HTR-8/SVneo (cell line): ENCODE results near the gene PHLDB2.

Experiments
- DNase-seq: peaks from one replicate; pipeline ENCODE4 v3.0.0; 2011; ENCODE audit warnings: low spot score, mixed read lengths; ENCODE audit not compliant: insufficient read length
- FAIRE-seq: peaks from 2 replicates; lab custom pipeline; 2011; peaks lifted over from hg19 to GRCh38; lab: Jason Lieb, UNC

PHLDB2 gene

DNA sequence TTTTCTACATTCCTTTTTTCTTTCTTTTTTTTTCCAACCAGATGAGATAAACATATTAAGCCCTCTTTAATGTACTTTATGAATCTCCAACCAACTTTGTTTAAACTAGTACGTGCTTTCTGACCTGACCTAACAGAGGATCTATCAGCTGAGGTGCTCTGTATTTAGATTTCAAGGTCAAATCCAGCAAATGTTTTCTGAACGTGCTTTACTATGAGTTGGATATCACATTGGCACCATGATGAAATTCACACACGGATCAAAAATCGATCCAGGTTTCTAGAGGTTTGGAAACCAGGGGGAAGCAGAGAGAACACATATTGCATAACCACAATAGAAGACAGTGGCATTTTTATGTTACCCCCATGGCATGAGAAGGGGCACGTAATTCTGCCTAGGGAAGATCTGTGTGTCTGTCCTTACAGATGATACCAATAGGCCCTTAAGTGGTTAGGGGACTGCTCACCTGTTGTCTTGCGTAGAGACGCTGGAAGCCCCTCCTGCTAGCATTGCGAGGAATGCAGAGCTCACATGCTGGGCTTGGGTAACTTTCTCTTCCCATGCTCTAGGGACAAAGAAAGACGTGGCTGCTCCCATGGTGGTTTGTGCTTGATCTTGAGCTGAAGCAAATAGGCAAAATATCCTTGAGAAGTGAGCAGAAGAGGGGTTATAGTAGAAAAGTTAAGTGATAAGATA, 60.5 kb downstream of the PHLDB2 start:
- no peak for FAIRE-seq
- DNase-seq = no peak

DNA sequence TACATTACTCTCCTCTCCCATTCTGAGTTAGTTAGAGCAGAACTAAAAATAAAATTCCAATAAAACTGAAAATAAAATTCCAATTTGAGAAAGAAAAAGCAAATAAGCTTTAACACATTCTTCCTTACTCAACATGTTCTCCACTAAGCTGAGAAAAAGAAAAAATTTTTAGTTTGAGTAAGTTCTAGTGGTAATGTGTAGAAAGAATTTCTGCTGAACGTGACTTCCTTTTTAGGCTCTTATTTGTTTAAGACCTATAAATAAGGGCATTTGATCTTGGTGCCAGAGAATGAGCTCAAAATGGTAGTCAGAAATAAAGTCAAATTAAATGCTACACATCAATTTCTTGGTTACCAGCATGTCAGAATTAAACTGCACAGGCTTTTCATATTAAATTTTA, 62.1 kb downstream of the PHLDB2 start:
- DNase-seq (no peak), FAIRE-seq (no peak)

DNA sequence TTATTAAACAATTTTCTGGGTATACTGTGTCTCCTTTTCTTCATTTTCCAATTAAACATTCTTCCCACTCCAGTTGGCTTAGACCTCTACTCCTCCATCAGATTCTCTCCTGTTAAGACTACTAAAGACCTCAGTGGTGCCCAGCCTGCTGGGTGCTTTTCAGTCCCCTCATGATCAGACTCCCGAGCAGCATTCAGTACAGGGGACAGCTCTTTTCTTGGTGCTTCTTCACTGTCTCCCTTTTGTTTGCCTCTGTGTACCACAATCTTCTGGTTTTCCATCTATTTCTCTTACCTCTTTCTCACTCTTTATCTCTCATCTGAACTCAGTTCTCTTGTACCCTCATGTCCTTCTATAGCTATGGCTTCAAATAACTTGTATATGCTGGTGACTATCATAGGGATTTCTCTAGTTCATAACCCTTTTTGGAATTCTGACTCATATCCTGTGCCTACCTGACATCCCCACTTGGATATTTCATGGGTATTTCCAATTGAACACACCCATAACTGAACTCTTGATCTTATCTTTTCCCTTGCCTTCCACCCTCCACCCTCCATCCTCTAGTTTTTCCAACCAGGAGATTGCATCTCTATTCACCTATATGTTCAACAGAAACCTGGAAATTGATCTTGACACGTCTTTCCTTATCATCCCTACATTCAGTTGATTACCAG, 64.2 kb downstream of the PHLDB2 start:
- FAIRE-seq (no peak), DNase-seq (peak; percentile 14)

DNA sequence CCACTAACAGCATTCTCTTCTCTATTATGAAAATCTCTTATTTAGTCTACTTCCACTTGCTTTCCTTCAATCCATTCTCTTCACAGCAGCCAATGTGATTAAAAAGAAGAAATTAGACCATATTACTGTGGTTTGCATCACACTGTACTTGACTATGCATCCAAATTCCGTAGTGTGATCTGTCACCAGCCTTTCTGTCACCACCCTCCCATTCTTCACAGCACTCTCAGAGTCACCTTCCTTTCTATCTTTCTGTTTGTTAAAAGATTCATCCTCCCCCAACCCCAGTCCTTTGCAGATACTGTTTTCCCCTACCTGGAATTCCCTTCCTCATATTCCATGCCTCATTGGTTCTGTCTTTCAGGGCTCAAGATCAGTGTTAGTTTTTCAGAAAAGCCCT, 64.7 kb downstream of the PHLDB2 start:
- no peak for DNase-seq
- FAIRE-seq = no peak

DNA sequence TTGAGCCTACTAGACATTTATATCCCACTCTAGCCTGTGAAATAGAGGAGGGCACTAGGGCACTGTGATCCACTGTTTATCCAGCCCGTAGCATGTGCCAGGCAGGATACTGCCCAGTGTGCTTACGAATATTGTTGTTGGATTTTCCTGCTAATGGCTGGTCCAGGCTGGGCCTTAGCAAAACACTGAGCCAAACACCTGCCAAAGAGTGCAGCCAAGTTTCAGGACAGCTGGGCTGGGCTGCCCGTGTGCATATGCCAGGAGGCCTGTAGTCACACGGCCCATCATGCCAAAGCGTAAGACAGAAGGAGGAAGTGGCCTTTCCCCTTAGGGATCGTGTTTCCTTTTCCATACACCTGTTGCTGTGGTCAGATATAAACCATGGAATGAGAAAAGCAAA, 65.2 kb downstream of the PHLDB2 start:
- no peak for DNase-seq
- FAIRE-seq = no peak

DNA sequence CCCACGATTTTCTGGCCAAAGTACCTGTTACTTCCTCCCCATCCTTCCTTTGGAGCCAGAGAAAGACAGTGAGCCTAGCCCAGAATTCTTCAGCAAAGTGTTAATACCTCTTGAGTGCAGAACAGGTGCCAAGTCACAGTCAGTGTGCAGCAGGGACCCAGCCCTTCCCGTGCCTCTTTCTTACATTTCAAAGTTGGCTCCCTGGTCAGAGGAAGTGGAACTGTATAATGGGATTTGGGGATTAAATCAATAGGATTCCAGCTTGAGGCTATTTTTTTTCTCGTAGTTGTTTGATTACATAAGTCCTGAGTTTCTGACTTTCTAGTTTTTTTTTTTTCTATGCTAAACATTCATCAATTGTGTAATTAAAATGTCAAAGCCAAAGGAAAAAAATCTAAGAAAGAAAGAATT, 67.2 kb downstream of the PHLDB2 start:
- DNase-seq (peak; percentile 22), FAIRE-seq (no peak)

DNA sequence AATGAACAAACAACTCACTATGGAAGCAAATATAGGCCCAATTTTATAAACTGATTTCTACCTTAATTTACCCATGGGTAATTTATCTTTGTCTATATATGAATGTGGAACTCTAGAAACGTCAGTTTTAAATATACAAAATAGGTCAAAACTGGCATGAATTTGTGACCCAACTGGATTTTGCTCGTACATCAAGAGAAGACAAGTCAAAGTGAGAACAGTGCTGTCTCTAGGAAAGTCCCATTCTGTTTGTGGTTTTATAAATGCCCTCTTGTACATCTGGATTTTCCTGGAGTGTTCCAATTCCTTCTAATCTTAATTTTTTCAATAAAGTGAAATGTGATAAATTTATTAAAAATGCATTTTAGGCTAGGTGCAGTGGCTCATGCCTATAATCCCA, 69.5 kb downstream of the PHLDB2 start:
- FAIRE-seq (no peak), DNase-seq (no peak)

GRCh38 chr3:111929484-111929883, 70.4 kb downstream of the PHLDB2 start:
- FAIRE-seq = no peak

DNA sequence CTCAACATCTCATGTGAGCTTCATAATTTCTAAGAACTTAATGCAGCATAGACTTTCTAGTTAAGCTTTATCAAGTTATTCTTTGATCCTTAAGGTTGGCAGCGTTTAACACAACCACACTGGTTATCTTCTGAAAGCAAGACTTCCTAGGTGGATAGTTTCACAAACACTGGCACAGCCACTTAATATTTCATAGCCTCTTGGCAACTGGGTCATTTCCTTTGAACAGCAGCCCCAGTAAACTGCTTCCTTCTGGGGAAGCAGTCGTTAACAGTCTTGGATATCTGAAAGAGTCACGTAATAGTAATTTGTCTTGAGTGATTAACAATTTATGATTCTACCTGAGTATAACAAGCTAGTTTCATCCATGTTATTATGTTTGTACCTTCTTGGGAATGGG, 73.9 kb downstream of the PHLDB2 start:
- DNase-seq = no peak
- FAIRE-seq = no peak

More at GRCh38 chr3:111929484-111929883, 70.4 kb downstream of the PHLDB2 start:
- DNase-seq = no peak

DNA sequence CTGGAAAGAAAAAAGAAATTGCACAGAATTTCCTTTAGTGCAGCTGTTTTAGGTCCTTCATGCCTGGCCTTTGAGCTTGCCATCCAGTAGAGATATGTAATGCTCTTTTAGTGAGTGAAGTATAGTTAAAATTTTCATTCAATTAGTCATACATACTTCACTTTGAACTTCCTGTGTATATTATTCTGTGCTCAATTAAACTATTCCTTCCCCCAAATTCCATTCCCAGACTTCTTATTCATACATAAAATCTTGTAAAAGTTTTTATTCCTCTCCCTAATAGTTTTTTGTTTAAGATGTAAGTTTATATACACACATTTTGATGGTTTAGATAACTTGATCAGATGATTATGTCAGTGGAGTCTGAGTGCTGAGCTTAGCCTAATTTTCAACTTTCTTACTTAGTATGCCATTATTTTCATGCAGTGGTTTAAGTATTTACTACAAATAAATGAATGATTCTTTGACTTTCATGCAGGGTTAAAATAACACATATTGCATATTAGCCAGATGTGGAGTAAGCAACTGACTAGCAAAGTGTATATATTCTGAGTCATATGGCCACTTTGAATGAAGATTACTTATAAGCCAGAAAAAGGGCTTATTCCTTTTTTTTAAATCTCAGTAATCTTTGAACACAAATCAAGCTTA, 77.3 kb downstream of the PHLDB2 start:
- FAIRE-seq = no peak
- peak; percentile 76 for DNase-seq

- no peak for FAIRE-seq
These were observed 77.9 kb downstream of the PHLDB2 start for GRCh38 chr3:111936967-111937366.

DNA sequence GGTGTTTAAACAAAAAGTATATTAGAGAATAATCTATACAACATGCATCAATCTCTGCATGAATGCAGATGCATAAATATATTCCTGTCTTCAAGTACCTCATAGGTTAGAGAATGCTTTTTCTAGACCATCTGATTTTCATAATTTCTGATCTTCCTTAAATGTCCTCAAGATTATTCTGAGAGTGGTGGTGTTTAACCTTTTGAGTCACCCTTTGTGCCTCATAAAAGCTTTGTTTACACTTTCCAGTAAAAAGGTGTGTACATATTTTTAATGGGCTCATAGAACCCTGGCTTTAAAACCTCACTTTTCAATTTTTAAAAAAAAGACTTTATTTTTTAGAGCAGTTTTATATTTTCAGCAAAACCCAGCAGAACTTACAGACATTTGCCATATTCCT, 78.8 kb downstream of the PHLDB2 start:
- no peak for FAIRE-seq

More at GRCh38 chr3:111936967-111937366, 77.9 kb downstream of the PHLDB2 start:
- no peak for DNase-seq

DNA sequence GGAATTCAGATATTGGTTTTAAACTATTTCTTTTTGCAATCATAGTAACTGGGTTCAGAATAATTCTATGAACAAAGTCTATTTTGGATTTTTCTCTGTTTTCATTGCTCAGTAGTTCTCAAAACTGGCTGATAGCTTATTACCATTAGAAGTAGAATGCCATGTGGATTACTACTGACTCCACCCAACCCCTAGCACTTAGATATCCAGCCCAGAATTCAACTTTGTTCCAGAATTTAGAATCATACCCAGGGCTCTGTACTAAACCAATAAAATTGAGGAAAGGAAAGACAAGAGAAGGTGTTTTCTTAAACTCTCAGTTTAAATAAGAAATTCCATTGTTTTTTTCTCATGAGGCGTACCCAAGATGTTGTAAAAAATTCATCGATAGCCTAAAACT, 80.8 kb downstream of the PHLDB2 start:
- FAIRE-seq = no peak

More for the DNA sequence above, 78.8 kb downstream of the PHLDB2 start:
- no peak for DNase-seq

GRCh38 chr3:111943533-111943932, 84.5 kb downstream of the PHLDB2 start:
- no peak for DNase-seq
- no peak for FAIRE-seq

More for the DNA sequence above, 80.8 kb downstream of the PHLDB2 start:
- no peak for DNase-seq

- DNase-seq (no peak), FAIRE-seq (no peak)
These were observed 85.3 kb downstream of the PHLDB2 start for GRCh38 chr3:111944372-111944771.

- FAIRE-seq (no peak), DNase-seq (no peak)
These were observed 88.2 kb downstream of the PHLDB2 start for GRCh38 chr3:111947231-111947630.

- DNase-seq (no peak), FAIRE-seq (no peak)
These were observed 89.7 kb downstream of the PHLDB2 start for GRCh38 chr3:111948786-111949185.

DNA sequence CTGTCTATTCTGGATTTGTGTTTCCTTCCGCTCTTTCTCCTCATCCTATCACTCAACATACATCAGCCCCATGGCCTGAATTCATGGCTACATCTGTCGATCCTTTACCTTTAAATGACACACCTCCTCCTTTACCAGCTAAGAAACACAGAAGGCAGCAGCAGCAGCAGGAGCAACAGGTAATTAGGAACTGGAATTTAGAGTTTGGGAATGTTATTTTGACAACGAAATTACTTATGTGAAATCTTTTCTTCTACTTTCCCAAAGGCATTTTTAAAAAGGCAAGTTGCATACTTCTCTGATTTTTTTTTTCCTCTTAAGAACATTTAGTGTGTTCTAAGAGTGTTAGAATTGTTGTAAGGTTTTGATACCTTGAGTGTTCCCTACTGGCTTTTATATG, 90.6 kb downstream of the PHLDB2 start:
- FAIRE-seq = no peak

DNA sequence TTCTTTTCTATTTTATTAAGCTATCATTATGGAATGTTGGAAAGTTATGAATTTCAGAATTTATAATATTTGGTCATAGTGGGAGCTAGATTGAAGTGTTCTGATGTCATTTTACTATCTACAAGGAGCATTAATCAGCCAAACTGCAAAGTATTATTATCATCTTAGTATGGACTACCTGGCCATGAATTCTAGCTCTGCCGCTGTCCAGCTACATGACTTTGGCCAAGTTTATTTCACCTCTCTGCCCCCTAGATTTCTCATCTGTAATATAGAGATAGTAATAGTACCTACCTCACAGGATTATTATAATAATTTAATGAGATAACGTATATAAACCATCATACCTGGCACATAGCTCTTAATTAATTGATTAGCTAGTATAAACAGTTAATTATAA, 92.0 kb downstream of the PHLDB2 start:
- DNase-seq = no peak
- FAIRE-seq = no peak

More for the DNA sequence above, 90.6 kb downstream of the PHLDB2 start:
- DNase-seq = no peak

GRCh38 chr3:111952086-111952485, 93.0 kb downstream of the PHLDB2 start:
- DNase-seq (no peak), FAIRE-seq (no peak)

DNA sequence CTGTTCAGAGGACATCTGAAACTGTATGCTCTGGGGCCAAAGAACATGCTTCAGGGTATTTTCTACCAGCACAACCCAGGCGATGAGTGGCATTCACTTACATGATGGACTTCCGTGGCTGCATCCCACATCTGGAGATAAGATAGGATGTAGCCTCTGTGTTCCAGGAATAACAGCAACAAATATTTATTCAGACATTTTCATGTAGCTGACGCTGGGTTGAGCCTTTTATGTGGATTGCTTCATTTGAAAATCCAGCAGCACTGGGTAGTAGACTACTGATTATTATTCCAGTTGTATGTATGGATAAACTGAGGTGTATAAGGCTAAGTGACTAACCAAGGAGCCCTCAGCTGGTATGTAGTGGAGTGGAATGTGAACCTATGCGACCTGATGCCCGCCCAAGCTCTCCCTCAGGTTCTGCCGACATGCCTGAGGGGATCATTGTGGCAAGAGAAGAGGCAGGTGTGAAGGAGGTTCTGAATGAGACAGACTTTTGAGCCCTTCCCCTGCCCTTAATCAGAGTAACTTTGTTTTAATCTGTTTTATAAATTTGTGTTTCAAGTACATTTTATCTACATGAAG, 93.9 kb downstream of the PHLDB2 start:
- FAIRE-seq (no peak), DNase-seq (no peak)
